ENCODE data around the gene HS6ST3.

DNA sequence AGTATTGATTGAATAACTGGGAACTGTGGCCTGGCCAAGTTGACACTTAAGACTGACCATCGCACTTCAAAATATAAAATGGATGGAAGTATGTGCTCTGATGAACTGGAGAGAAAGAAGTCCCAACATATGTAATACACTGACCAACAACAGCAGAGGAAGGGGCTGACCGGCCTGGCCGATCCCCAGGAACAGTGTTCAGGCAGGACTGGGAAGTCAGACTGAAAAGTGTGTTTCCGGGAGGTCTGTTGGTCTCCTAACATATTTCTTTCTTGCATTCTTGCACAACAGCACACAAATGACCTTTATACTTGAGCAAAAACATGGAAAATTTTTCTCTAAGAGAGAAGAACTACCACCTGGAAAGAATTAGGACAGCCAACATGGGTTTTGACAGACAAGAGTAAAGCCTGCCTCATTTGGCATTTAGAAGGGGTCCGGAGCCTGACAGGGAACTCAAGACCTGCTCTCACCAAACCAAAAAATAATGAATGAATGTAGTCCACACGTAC lies 606.5 kb downstream of the HS6ST3 start:
- TF ChIP-seq, protein P1, sequence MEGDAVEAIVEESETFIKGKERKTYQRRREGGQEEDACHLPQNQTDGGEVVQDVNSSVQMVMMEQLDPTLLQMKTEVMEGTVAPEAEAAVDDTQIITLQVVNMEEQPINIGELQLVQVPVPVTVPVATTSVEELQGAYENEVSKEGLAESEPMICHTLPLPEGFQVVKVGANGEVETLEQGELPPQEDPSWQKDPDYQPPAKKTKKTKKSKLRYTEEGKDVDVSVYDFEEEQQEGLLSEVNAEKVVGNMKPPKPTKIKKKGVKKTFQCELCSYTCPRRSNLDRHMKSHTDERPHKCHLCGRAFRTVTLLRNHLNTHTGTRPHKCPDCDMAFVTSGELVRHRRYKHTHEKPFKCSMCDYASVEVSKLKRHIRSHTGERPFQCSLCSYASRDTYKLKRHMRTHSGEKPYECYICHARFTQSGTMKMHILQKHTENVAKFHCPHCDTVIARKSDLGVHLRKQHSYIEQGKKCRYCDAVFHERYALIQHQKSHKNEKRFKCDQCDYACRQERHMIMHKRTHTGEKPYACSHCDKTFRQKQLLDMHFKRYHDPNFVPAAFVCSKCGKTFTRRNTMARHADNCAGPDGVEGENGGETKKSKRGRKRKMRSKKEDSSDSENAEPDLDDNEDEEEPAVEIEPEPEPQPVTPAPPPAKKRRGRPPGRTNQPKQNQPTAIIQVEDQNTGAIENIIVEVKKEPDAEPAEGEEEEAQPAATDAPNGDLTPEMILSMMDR (IDR thresholded peaks at IDR 0.05): no peak
- no peak for TF ChIP-seq POLR2A (IDR thresholded peaks at IDR 0.05)
